ENCODE data around the gene TMEM138. TPM values are rescaled to one million over a fixed set of nuclear protein-coding genes. Genes with fewer than 3 reads are reported as not detected.

Gene TMEM138
- total and polyA plus RNA-seq, 2 of the 13 experiments (the other 11 are each of a cell fraction or from before 2014, with no cell fraction given): 43.5 to 61.0 TPM

- Histone ChIP-seq H2AFZ (ENCODE audit: low read length) (no peak overlapping the region), H3K4me3 (replicated peaks in 1 of 3; ENCODE audit: insufficient read depth in 1 of 3, low read depth in 2 of 3, low read length in 3 of 3) (no peak overlapping the region), H3K4me1 (ENCODE audit: insufficient read depth, low read length) (peaks cover 52% of the 10 kb centered on the region), H4K20me1 (ENCODE audit: insufficient read depth, low read length) (peaks cover 27% of the 10 kb centered on the region), H3K79me2 (ENCODE audit: insufficient read depth, low read length) (peaks cover 79% of the 10 kb centered on the region), H3K27ac (ENCODE audit: extremely low read length, insufficient read depth, low read length) (no peak overlapping the region), H3K9ac (ENCODE audit: insufficient read depth, low read depth, low read length) (no peak overlapping the region), H3K9me3 (ENCODE audit: low read length) (no peaks in the 10 kb centered on the region), H3K36me3 (replicated peaks in 1 of 2; ENCODE audit: control insufficient read depth in 1 of 2, insufficient read depth in 2 of 2, low read length in 2 of 2) (peaks cover 18 to 52% of the 10 kb centered on the region in 2 experiments), H3K27me3 (ENCODE audit: control insufficient read depth in 1 of 2, insufficient read depth in 2 of 2, low read length in 2 of 2) (no peaks in the 10 kb centered on the region; a peak in 1 of 5 replicates), H3K4me2 (ENCODE audit: low read depth, low read length) (no peak overlapping the region)
- in situ Hi-C loops (cut with HindIII; ENCODE audit: extremely low pct_ligation_motif_present, low pct_unique_long_range_greater_than_20kb): no loop called here
- intact Hi-C loops (cut with micrococcal nuclease; ENCODE audit: unreplicated experiment): loop anchor here (10.0 kb wide), 1 partner anchor 75 kb away; no protein-coding TSS in a partner anchor
- no TSS peak for BruUV-seq (replicated peaks)
- no peak for DNase-seq (ENCODE audit: low spot score)
- no peak for FAIRE-seq
- no peak for ATAC-seq
- WGBS (ENCODE audit: low lambda C conversion rate): 96% methylated on average over 4 of the region's 4 CpGs
- ChIA-PET CTCF (ENCODE audit: low intra/inter-chr PET ratio, low total read pairs) (no interaction called here), POLR2A (interaction anchor here (0.5 kb wide), 1 partner anchor 99 kb away, joined by 3 read pairs; no protein-coding TSS in a partner anchor)
- TF ChIP-seq FOXP4 (CRISPR knock-in tag; IDR thresholded peaks at IDR 0.05) (no peak), ZNF850 (CRISPR knock-in tag; conservative IDR thresholded peaks at IDR 0.05) (no peak), NFKBIZ (CRISPR knock-in tag; IDR thresholded peaks at IDR 0.05) (no peak), SRSF9 (IDR thresholded peaks at IDR 0.05; ENCODE audit: borderline replicate concordance, insufficient read depth, low read depth, low read length, poor library complexity, severe bottlenecking) (no peak), ZNF367 (CRISPR knock-in tag; IDR thresholded peaks at IDR 0.05; ENCODE audit: borderline replicate concordance) (no peak), CREBL2 (CRISPR knock-in tag; IDR thresholded peaks at IDR 0.05; ENCODE audit: borderline replicate concordance) (no peak), ZNF496 (CRISPR knock-in tag; IDR thresholded peaks at IDR 0.05; ENCODE audit: insufficient replicate concordance) (no peak), PHF8 (CRISPR knock-in tag; IDR thresholded peaks at IDR 0.05) (no peak), ZNF160 (CRISPR knock-in tag; IDR thresholded peaks at IDR 0.05) (no peak), ZNF530 (CRISPR knock-in tag; IDR thresholded peaks at IDR 0.05; ENCODE audit: low read depth) (no peak), ZNF333 (CRISPR knock-in tag; IDR thresholded peaks at IDR 0.05; ENCODE audit: borderline replicate concordance) (no peak), TIGD3 (CRISPR knock-in tag; IDR thresholded peaks at IDR 0.05; ENCODE audit: borderline replicate concordance) (no peak)
Observed at GRCh38 chr11:61329871-61330270, 32.3 kb upstream of the TMEM138 start.
